SK-MEL-5 (cell line): ENCODE measurements around the gene SSTR4. TPM values are rescaled to one million over a fixed set of nuclear protein-coding genes. Genes with fewer than 3 reads are reported as not detected.

Experiments used
- DNase-seq: peaks from one replicate; pipeline ENCODE4 v3.0.0-alpha.2; 2016; ENCODE audit warnings: low read depth, low spot score
- in situ Hi-C: cut with HindIII; loops from 2 replicates; pipeline ENCODE4 v1.10.0; 2016; ENCODE audit warnings: low sequenced_read_pairs, high pct_unique_total_duplicates, low pct_unique_long_range_greater_than_20kb
- total RNA-seq: library from RNA; depleted of rRNA; stranded (reverse); fragments of >200 nt; shearing (Covaris generic); gene quantifications from 2 replicates; pipeline ENCODE4 v1.2.3, GENCODE V29; 2014

The SSTR4 gene
- total RNA-seq, 1 experiment from 2014 or later = not detected

GRCh38 chr20:23072892-23073586, 37.9 kb downstream of the SSTR4 start:
- no peak for DNase-seq
- in situ Hi-C loops = no loop called here

- no peak for DNase-seq
- in situ Hi-C loops = no loop called here
Measured at GRCh38 chr20:23074052-23074451, 38.9 kb downstream of the SSTR4 start.

GRCh38 chr20:23077277-23077676, 42.2 kb downstream of the SSTR4 start:
- in situ Hi-C loops = no loop called here
- DNase-seq = no peak

DNA sequence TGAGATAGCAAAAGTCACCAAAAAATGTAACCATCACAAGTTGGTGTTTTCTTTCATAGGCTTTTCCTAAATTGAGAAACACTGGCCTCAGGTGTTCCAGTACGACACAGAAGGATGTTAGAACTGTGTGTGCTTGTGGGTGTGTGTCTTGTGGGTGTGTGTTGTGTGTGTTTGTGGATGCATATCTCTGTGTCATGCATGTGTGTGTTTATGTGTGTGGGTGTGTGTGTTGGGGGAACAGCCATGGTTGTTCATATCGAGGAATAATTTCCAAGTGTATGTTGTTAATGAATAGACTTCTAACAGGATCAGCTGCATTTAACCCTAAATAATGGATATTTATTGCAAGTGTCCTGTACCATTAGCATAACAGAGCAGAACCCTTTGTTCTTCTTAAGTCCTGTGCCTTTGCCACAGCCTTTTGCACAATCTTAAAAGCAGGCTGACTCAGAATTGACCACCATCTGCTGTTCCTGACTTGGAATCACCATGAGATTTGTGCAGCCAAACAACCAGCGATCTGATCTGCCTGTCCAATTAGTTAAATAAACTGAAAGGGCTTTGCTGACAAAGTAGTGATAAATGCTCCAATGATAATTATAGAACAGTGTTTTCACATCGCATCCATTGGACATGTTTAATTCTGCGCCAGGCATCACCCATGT, 43.4 kb downstream of the SSTR4 start:
- in situ Hi-C loops = no loop called here
- DNase-seq = no peak

DNA sequence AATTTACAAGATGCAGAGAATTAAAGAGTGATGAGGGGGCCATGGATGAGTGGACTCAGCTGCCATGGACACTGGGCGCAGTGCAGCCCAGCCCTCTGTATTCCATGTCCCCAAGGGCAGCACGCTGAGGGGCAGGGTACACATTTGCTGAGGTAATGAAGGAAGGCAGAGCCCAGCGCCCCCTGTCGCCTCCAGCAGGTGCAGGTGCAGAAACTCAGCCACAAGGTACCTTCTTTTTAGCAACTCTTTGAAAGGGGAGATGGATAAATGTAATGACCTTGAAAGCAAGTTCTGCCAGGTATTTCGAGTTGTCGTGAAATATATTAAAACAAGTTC, 43.9 kb downstream of the SSTR4 start:
- in situ Hi-C loops = no loop called here
- peak; percentile 29 for DNase-seq

DNA sequence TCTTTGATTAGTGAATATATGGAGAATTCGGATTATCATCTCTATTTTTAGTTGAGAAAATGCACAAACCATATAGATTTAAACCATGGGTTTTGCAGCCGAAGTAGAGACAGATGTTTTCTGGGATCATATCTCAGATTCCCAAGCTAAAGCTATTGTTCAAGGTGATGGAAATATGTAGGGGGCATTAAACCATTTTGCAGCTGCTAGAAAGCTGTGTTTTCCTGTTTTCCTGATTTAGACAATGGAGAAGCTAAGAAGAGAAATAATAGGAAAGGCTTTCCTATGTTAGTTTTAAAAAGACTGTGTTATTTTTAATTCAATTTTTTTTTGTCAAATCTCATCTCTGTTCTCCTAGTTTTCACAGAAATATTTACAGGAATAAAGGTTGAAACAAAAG, 44.8 kb downstream of the SSTR4 start:
- DNase-seq = no peak
- in situ Hi-C loops = no loop called here

DNA sequence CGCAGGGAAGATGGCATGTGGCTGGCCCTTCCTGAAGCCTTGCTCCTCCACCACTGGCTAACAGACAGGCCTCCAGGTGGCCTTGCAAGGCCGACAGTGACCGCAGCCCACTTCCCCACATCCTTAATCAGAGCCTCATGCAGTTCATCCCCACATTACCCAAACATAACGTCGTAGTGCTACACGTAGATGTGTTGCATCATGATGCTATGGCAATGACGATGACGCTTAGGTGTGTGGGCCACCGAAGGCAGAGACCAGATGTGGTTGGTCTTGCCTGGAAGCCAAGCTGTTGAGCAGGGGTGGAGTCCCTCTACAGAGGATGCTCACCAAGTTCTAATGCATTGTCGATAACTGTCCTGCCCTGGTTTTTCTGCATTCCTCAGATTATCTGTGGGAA, 45.4 kb downstream of the SSTR4 start:
- in situ Hi-C loops = no loop called here
- DNase-seq = no peak

DNA sequence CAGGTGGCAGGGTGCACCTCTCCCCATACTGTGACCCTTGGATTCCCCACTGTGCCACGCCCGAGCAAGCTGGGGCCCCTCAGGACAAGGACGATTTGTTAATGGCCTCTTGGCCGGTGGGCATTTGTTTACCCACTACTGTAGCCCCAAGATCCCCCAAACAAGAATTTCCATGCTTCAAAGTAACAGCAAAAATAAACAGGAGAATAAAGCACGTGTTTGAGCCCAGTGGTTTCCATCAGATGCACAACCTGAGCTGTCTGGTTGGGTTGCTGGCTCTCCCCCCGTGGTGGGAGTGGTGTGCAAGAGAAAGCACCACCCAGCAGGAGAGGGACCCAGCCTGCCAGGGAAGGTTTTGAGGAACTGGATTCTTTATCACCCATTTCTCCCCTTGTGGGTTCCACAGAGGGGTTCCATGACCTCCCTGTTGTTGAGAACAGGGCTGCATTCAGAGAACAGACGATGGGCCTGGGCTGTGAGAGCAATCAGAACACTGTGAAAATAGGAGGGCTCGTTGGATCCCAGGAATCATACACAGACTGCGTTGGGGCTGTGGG, 46.2 kb downstream of the SSTR4 start:
- in situ Hi-C loops = no loop called here
- DNase-seq = no peak

DNA sequence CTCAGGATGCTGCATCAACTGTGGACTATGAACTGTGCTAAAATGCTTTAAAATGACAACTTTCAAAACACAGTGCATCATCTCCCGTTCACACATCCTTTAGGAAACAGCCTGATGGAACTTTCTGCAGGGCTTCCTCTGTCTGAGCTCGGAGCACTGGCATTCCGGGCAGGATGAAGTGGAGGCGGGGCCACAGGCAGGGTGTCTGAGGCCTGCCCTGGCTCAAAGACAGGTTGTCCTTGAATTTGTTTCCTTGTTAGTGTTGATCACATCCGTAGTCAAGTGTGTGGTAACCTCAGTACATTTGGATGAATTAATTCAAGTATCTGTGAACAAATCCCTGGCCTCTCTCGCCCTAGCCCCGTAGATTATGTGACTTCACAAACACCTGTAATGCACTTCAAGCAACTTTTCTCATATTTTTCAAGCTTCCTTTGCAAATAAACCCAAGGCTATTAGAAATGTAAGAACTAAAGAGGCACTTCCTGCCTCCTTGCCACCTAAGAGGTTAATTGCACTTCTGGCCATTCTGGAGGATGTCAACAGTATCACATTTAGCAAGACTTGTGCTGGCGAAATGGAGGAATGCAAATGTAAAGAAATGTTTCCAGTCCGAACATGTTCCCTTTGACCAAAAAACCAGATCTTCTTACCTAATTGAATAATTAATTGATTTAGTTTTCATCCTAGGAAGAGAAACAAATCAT, 47.9 kb downstream of the SSTR4 start:
- in situ Hi-C loops = no loop called here
- DNase-seq = no peak

GRCh38 chr20:23083553-23084220, 48.6 kb downstream of the SSTR4 start:
- in situ Hi-C loops = no loop called here
- DNase-seq = no peak

- no peak for DNase-seq
- in situ Hi-C loops = no loop called here
Measured at GRCh38 chr20:23084282-23084844, 49.3 kb downstream of the SSTR4 start.

- no peak for DNase-seq
- in situ Hi-C loops = no loop called here
Measured at GRCh38 chr20:23084845-23085365, 49.8 kb downstream of the SSTR4 start.

- no peak for DNase-seq
- in situ Hi-C loops = no loop called here
Measured at GRCh38 chr20:23085436-23086055, 50.4 kb downstream of the SSTR4 start.

DNA sequence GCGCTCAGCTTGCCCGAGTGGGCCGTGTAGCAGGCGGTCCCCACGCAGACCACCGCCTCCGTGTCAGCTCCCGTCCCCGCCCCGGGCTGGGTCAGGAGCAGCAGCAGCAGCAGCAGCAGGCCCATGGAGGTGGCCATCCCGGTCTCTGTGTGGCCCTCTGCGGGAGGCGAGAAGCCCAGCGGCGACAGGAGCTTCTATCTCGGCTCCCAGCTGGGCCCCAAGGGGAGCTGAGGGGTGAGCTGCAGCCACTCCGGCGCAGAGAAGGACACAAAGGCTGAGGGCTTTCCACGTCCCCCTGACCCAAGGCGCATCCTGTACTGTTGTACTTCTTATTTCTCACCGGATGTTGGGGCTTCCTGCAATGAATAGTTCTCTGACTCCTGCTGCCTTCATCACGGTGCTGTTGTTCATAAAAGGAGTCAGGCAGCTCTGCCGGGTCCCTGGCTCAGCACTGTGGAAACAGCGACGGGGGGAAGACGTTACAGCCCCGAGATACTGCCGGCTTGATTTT, 51.0 kb downstream of the SSTR4 start, which contains the start of gene CD93:
CD93 (minus strand) TSS at position 269 of the 511 bp plus-strand sequence; CDS start at position 137, 132 bp downstream.
- in situ Hi-C loops = no loop called here
- no peak for DNase-seq

DNA sequence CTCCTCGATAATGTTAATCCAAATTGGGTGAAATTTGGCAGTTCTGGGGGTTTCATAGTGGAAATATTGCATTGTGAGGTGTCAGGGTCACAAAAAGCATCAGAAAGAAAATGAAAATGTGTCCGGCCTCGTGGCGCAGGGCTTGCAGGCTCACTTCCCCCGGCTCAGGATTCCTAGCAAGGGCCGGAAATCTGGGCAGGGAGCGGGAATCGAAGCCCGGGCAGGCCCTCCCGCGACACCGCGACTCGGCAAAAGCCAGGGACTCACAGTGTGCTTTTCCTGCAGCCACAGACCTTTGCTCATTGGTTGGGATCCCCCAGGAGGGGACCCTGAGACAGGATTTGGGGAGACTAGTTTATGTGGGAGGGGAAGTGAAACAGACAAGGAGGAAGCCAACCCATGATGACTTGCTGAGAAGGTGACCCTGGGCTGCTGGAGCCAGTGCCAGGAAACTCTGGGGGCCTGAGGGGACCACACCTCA, 51.9 kb downstream of the SSTR4 start:
- no peak for DNase-seq
- in situ Hi-C loops = no loop called here

DNA sequence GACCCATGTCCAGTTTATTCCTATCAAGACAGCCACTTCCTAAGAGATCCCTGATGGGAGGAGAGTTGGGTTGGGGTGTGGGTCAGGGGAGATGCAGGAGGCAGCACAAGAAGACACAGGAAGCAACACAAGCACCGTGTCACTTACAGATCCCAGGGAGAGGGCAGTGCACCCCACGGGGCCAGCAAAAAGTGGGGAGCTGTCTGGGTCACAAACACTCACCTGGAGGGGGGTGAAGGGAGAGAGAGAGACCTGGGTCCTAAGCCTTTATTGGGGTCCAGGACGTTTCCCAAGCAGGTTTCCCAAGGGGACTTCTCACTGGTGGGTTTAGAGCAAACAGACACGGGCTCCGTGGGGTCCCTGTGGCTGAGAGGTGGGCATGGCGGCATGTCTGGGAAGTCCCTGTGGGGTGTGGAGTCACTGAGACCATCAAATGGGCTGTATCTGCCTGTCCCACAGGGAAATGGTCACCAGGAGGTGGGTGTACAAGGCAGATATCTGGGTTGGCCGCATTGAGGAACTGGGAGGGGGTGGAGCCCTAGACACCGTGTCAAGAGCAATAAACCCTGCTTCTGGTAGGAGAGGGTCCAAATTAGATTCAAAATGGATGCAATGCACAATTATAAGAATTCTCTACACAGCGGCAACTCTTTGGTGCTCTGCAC, 52.6 kb downstream of the SSTR4 start:
- in situ Hi-C loops = no loop called here

More for the DNA sequence above, 52.6 kb downstream of the SSTR4 start:
- DNase-seq = no peak
